WTC11 (cell line): ENCODE data around the gene NFATC1.

Experiments used
- CREM ChIP-seq: sonication (generic); formaldehyde crosslinking; IDR thresholded peaks from 2 replicates; pipeline ENCODE4 v1.8.1; 2022; ENCODE audit warnings: mild to moderate bottlenecking, missing genetic modification reagents, moderate library complexity
- ELF4 ChIP-seq: sonication (generic); formaldehyde crosslinking; IDR thresholded peaks from 2 replicates; pipeline ENCODE4 v1.8.1; 2022; ENCODE audit warnings: low read depth, mild to moderate bottlenecking, moderate library complexity, missing genetic modification reagents
- SP1 ChIP-seq: sonication (generic); formaldehyde crosslinking; conservative IDR thresholded peaks from 2 replicates; pipeline ENCODE4 v1.8.1; 2022; ENCODE audit warnings: missing genetic modification reagents
- TF ChIP-seq, protein P1 (sequence below): fragments of 200-600 bp; IDR thresholded peaks from 2 replicates; pipeline ENCODE4 v1.8.0; 2022; ENCODE audit warnings: antibody characterized with exemption
- TF ChIP-seq, protein P2 (sequence below): sonication (generic); formaldehyde crosslinking; conservative IDR thresholded peaks from 2 replicates; pipeline ENCODE4 v1.8.1; 2022; ENCODE audit warnings: mild to moderate bottlenecking, missing genetic modification reagents
- TF ChIP-seq, protein P3 (sequence below): sonication (generic); formaldehyde crosslinking; IDR thresholded peaks from 2 replicates; pipeline ENCODE4 v1.8.1; 2022; ENCODE audit warnings: mild to moderate bottlenecking, missing genetic modification reagents, moderate library complexity, borderline replicate concordance
- TF ChIP-seq, protein P4 (sequence below): sonication (generic); formaldehyde crosslinking; IDR thresholded peaks from 2 replicates; pipeline ENCODE4 v1.8.1; 2023; ENCODE audit warnings: mild to moderate bottlenecking, missing genetic modification reagents, moderate library complexity

DNA sequence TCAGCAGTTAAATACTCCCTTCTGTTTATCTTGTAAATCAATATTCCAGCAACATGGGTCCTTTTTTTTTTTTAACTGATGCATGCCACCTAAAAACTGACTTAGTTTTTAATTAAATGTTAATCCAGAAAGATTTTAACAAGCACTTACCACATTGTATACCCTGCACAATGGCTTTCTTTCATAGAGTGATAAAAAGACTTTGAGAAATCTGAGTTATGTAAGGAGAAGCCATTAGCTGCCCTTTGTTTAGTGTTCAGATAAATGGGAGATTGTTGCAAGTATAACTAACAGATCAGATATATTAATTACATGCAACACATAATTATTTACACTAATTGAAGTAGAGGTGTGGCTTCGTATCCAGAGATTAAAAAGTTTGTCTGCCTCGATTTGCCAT lies 22.7 kb upstream of the NFATC1 start:
- TF ChIP-seq, protein P1, sequence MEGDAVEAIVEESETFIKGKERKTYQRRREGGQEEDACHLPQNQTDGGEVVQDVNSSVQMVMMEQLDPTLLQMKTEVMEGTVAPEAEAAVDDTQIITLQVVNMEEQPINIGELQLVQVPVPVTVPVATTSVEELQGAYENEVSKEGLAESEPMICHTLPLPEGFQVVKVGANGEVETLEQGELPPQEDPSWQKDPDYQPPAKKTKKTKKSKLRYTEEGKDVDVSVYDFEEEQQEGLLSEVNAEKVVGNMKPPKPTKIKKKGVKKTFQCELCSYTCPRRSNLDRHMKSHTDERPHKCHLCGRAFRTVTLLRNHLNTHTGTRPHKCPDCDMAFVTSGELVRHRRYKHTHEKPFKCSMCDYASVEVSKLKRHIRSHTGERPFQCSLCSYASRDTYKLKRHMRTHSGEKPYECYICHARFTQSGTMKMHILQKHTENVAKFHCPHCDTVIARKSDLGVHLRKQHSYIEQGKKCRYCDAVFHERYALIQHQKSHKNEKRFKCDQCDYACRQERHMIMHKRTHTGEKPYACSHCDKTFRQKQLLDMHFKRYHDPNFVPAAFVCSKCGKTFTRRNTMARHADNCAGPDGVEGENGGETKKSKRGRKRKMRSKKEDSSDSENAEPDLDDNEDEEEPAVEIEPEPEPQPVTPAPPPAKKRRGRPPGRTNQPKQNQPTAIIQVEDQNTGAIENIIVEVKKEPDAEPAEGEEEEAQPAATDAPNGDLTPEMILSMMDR: no peak
- TF ChIP-seq, protein P2, sequence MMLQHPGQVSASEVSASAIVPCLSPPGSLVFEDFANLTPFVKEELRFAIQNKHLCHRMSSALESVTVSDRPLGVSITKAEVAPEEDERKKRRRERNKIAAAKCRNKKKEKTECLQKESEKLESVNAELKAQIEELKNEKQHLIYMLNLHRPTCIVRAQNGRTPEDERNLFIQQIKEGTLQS (CRISPR knock-in tag): no peak
- no peak for TF ChIP-seq SP1 (CRISPR knock-in tag)
- no peak for TF ChIP-seq CREM (CRISPR knock-in tag)
- TF ChIP-seq, protein P3, sequence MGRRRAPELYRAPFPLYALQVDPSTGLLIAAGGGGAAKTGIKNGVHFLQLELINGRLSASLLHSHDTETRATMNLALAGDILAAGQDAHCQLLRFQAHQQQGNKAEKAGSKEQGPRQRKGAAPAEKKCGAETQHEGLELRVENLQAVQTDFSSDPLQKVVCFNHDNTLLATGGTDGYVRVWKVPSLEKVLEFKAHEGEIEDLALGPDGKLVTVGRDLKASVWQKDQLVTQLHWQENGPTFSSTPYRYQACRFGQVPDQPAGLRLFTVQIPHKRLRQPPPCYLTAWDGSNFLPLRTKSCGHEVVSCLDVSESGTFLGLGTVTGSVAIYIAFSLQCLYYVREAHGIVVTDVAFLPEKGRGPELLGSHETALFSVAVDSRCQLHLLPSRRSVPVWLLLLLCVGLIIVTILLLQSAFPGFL (CRISPR knock-in tag): no peak
- no peak for TF ChIP-seq ELF4 (CRISPR knock-in tag)
- TF ChIP-seq, protein P4, sequence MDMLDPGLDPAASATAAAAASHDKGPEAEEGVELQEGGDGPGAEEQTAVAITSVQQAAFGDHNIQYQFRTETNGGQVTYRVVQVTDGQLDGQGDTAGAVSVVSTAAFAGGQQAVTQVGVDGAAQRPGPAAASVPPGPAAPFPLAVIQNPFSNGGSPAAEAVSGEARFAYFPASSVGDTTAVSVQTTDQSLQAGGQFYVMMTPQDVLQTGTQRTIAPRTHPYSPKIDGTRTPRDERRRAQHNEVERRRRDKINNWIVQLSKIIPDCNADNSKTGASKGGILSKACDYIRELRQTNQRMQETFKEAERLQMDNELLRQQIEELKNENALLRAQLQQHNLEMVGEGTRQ (CRISPR knock-in tag): no peak
